B cell (primary cell): ENCODE measurements around the gene CD33. TPM values are rescaled to one million over a fixed set of nuclear protein-coding genes. Genes with fewer than 3 reads are reported as not detected.
"Not testable (repeated sequence)": the region's sequence is repeated elsewhere in the genome, so short reads cannot be mapped to it uniquely, and the experiment has no call there.

Experiments used
- ATAC-seq: fragments of 200-7000 bp; cut with Tn5 transposase; one replicate; pipeline ENCODE4 v1.10.0; 2021; ENCODE audit warnings: low read depth, mild to moderate bottlenecking, moderate number of reproducible peaks, moderate library complexity
- CTCF ChIA-PET: fragments of 350-600 bp; sonication (Branson Sonifier 250); formaldehyde crosslinking; loops from one replicate; lab custom pipeline; 2021; ENCODE audit warnings: antibody characterized with exemption, inconsistent platforms; lab: Charles Lee
- POLR2A ChIA-PET: fragments of 350-600 bp; sonication (Branson Sonifier 250); formaldehyde crosslinking; loops from one replicate; lab custom pipeline; 2021; ENCODE audit warnings: antibody characterized with exemption; lab: Charles Lee
- DNase-seq: peaks from one replicate; pipeline ENCODE4 v3.0.0; 2013
- H2AFZ ChIP-seq: 2 replicates; pipeline ENCODE4 v1.6.1; 2012; ENCODE audit warnings: mild to moderate bottlenecking, low read depth, low read length; ENCODE audit not compliant: insufficient read depth, poor library complexity, severe bottlenecking
- H3K27ac ChIP-seq, 2 donors: 1 replicate in 1 of 2; 2 replicates in 1 of 2; pipeline ENCODE4 v1.5.1; 2012 to 2013; ENCODE audit warnings: low read length in 2 of 2, mild to moderate bottlenecking in 2 of 2, moderate library complexity in 1 of 2
- H3K27me3 ChIP-seq, 4 experiments: fragments of 200-600 bp in 1 of 4; sonication (generic) in 1 of 4; replicated peaks in 1 of 4; 1 replicate in 2 of 4; 2 replicates in 2 of 4; pipeline versions ENCODE4 v1.6.1 to v1.7.0; 2013 to 2016; ENCODE audit warnings: low read length in 3 of 4, mild to moderate bottlenecking in 2 of 4, mixed read lengths in 1 of 4, moderate library complexity in 1 of 4; ENCODE audit not compliant: insufficient read depth in 4 of 4, control insufficient read depth in 3 of 4; ENCODE audit errors: control extremely low read depth in 1 of 4
- H3K36me3 ChIP-seq, 2 experiments: replicated peaks in 1 of 2; 1 replicate in 1 of 2; 2 replicates in 1 of 2; pipeline versions ENCODE4 v1.6.1 to v1.7.1; 2013; ENCODE audit warnings: low read length in 1 of 2; ENCODE audit not compliant: insufficient read depth in 2 of 2, control insufficient read depth in 1 of 2; ENCODE audit errors: control extremely low read depth in 1 of 2, extremely low read depth in 1 of 2
- H3K4me1 ChIP-seq, 2 donors: fragments of 200-600 bp in 1 of 2; sonication (generic) in 1 of 2; 1 replicate in 1 of 2; 2 replicates in 1 of 2; pipeline versions ENCODE4 v1.5.1 to v1.6.1; 2013 to 2017; ENCODE audit warnings: low read length in 2 of 2; ENCODE audit not compliant: control insufficient read depth in 2 of 2, insufficient read depth in 2 of 2
- H3K4me2 ChIP-seq: replicated peaks from 2 replicates; pipeline ENCODE3; 2012; ENCODE audit warnings: mild to moderate bottlenecking, low read depth, low read length; ENCODE audit not compliant: poor library complexity, severe bottlenecking
- H3K4me3 ChIP-seq, 5 experiments: fragments of 200-600 bp in 1 of 5; sonication (generic) in 1 of 5; 1 replicate in 3 of 5; 2 replicates in 2 of 5; pipeline versions ENCODE4 v1.5.1 to v1.7.0; 2011 to 2016; ENCODE audit warnings: low read length in 4 of 5, mild to moderate bottlenecking in 4 of 5, low read depth in 2 of 5, control low read depth in 1 of 5, moderate library complexity in 1 of 5; ENCODE audit not compliant: insufficient read depth in 1 of 5; ENCODE audit errors: control extremely low read depth in 1 of 5, extremely low read depth in 1 of 5
- H3K79me2 ChIP-seq: fragments of 200-600 bp; sonication (generic); one replicate; pipeline ENCODE4 v1.6.0; 2016; ENCODE audit warnings: low read length; ENCODE audit not compliant: control insufficient read depth, insufficient read depth
- H3K9ac ChIP-seq: fragments of 200-600 bp; sonication (generic); 2 replicates; pipeline ENCODE4 v1.6.1; 2017; ENCODE audit warnings: mild to moderate bottlenecking, low read length, moderate library complexity
- H3K9me3 ChIP-seq, 3 donors: one replicate each; pipeline versions ENCODE4 v1.6.1 to v1.7.1; 2013; ENCODE audit warnings: low read length in 2 of 3; ENCODE audit not compliant: control insufficient read depth in 2 of 3, insufficient read depth in 1 of 3; ENCODE audit errors: control extremely low read depth in 1 of 3
- H4K20me1 ChIP-seq: 2 replicates; pipeline ENCODE4 v1.6.0; 2012; ENCODE audit warnings: mild to moderate bottlenecking, low read length; ENCODE audit not compliant: insufficient read depth, control insufficient read depth, poor library complexity, severe bottlenecking
- H3K27ac Mint-ChIP-seq: one replicate; pipeline ENCODE4 v1.8.0; 2021; ENCODE audit warnings: mixed read lengths
- H3K27me3 Mint-ChIP-seq: one replicate; pipeline ENCODE4 v1.8.0; 2021; ENCODE audit warnings: mixed read lengths
- H3K4me1 Mint-ChIP-seq: one replicate; pipeline ENCODE4 v1.8.0; 2021; ENCODE audit warnings: mixed read lengths
- H3K4me3 Mint-ChIP-seq: one replicate; pipeline ENCODE4 v1.8.0; 2021; ENCODE audit warnings: mixed read lengths
- H3K9me3 Mint-ChIP-seq: one replicate; pipeline ENCODE4 v1.8.0; 2022; ENCODE audit warnings: mixed read lengths; ENCODE audit not compliant: insufficient read depth
- EZH2 ChIP-seq: IDR thresholded peaks from 2 replicates; pipeline ENCODE4 v1.6.1; 2012; ENCODE audit warnings: borderline replicate concordance, low read depth, mild to moderate bottlenecking, moderate library complexity, low read length; ENCODE audit not compliant: insufficient read depth, poor library complexity, severe bottlenecking
- WGBS: methylation state at CpG from one replicate; pipeline ENCODE4 v1.1.5; 2013; ENCODE audit warnings: missing lambda C conversion rate; ENCODE audit not compliant: insufficient coverage; 5-methylcytosine and 5-hydroxymethylcytosine counted together
- intact Hi-C: fragments of 100-400 bp; cut with micrococcal nuclease; formaldehyde crosslinking; loops from one replicate; pipeline ENCODE4 v1.10.0; 2022
- polyA plus RNA-seq: library from polyadenylated mRNA; depleted of rRNA; stranded (reverse); fragments of >200 nt; gene quantifications from 2 replicates; pipeline ENCODE4 v1.2.3, GENCODE V29; 2012
- total RNA-seq, 2 donors: library from RNA; stranded (reverse); fragments of 120-200 nt in 1 of 2; gene quantifications; 1 replicate in 1 of 2; 2 replicates in 1 of 2; pipeline versions ENCODE4 v1.2.3 to v1.2.4, GENCODE V29; 2013 to 2022
- TF ChIP-seq, protein P1 (sequence below): fragments of 200-600 bp; IDR thresholded peaks from one replicate; pipeline ENCODE4 v1.8.0; 2022; ENCODE audit warnings: antibody characterized with exemption, mild to moderate bottlenecking

The CD33 gene
- total and polyA plus RNA-seq, 2 donors (not counting 1 experiment from before 2014, with no cell fraction given): 1.3 TPM; not detected in 1

DNA sequence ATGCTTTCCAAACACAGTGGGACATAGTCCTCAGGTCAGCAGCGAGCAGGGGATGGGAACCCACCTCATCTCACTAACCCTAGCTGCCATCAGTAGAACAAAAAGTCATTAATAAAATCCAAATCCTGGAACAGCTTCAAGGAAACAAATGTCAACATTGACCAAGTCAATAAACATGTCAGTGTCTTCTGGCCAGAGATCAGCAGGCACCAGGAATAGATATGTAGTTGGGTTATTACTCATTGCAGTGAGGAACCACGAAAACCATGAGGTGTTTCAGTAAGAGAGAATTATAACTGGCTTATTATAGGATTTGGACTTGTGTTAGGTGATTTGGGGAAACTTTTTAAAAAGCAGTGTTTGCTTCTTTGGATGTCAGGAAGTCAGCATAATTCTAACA, 17.1 kb upstream of the CD33 start:
- no peak overlapping the region for H3K9ac ChIP-seq
- intact Hi-C loops: no loop called here
- TF ChIP-seq, protein P1, sequence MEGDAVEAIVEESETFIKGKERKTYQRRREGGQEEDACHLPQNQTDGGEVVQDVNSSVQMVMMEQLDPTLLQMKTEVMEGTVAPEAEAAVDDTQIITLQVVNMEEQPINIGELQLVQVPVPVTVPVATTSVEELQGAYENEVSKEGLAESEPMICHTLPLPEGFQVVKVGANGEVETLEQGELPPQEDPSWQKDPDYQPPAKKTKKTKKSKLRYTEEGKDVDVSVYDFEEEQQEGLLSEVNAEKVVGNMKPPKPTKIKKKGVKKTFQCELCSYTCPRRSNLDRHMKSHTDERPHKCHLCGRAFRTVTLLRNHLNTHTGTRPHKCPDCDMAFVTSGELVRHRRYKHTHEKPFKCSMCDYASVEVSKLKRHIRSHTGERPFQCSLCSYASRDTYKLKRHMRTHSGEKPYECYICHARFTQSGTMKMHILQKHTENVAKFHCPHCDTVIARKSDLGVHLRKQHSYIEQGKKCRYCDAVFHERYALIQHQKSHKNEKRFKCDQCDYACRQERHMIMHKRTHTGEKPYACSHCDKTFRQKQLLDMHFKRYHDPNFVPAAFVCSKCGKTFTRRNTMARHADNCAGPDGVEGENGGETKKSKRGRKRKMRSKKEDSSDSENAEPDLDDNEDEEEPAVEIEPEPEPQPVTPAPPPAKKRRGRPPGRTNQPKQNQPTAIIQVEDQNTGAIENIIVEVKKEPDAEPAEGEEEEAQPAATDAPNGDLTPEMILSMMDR: no peak
- no peak for TF ChIP-seq EZH2
- no peaks in the 10 kb centered on the region for H3K79me2 ChIP-seq
- no peak overlapping the region for H3K4me3 ChIP-seq
- H3K27ac Mint-ChIP-seq: no peak overlapping the region
- ChIA-PET CTCF (no interaction called here), POLR2A (no interaction called here)
- ATAC-seq: no peak
- H3K9me3 Mint-ChIP-seq: no peaks in the 10 kb centered on the region
- DNase-seq: no peak
- no peak overlapping the region for H3K4me2 ChIP-seq
- peaks cover 34% of the 10 kb centered on the region for H3K27me3 Mint-ChIP-seq
- no peak overlapping the region for H3K4me3 Mint-ChIP-seq
- H3K36me3 ChIP-seq: no peaks in the 10 kb centered on the region
- no peaks in the 10 kb centered on the region for H4K20me1 ChIP-seq
- peaks cover 0 to 7% (median 0%) of the 10 kb centered on the region in 4 experiments for H3K27me3 ChIP-seq
- 71% methylated on average over 1 of the region's 2 CpGs for WGBS
- no peak overlapping the region for H3K27ac ChIP-seq
- no peaks in the 10 kb centered on the region for H3K9me3 ChIP-seq
- H3K4me1 Mint-ChIP-seq: no peaks in the 10 kb centered on the region
- H2AFZ ChIP-seq: no peak overlapping the region
- H3K4me1 ChIP-seq: no peaks in the 10 kb centered on the region

DNA sequence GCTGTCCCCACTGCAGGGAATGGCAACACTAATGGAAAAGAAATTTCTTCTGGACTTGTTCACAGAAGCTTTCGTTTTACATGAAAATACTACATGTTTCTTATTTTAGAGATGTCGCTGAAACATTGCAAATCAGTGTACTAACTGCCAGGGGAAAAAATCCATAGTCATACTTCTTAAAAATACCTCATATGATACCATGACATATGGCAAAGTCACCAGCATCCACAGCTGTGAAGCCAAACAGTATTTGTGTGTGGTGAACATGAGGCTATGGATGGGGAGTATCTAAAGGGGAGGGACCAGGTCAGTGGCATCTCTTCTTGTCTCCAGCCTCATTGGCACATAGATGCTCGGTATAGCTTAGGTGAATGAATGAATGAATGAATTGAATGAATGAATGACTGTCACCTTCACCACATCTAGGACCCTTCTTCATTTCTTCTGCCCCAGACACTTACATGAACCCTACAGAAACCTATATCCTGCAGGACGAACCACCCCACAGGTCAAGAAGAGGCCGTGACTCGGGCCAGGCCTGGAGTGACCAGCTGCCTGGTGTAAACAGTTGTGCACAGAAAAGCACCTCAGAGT, 14.6 kb upstream of the CD33 start:
- no peaks in the 10 kb centered on the region for H3K79me2 ChIP-seq
- POLR2A ChIA-PET: no interaction called here
- intact Hi-C loops: no loop called here
- H3K4me2 ChIP-seq: no peak overlapping the region
- H4K20me1 ChIP-seq: no peaks in the 10 kb centered on the region
- H3K9me3 ChIP-seq: no peaks in the 10 kb centered on the region
- H2AFZ ChIP-seq: no peak overlapping the region
- H3K4me1 ChIP-seq: no peaks in the 10 kb centered on the region
- H3K27me3 ChIP-seq: peaks cover 0 to 7% (median 0%) of the 10 kb centered on the region in 4 experiments
- Mint-ChIP-seq H3K27me3 (peaks cover 24% of the 10 kb centered on the region), H3K4me3 (no peak overlapping the region), H3K27ac (no peak overlapping the region), H3K4me1 (no peaks in the 10 kb centered on the region), H3K9me3 (no peaks in the 10 kb centered on the region)
- no peaks in the 10 kb centered on the region for H3K36me3 ChIP-seq
- CTCF ChIA-PET: no interaction called here
- WGBS: 94% methylated on average over 3 of the region's 6 CpGs
- ATAC-seq (no peak), DNase-seq (no peak)
- no peak overlapping the region for H3K27ac ChIP-seq
- no peak overlapping the region for H3K4me3 ChIP-seq
- no peak overlapping the region for H3K9ac ChIP-seq
- TF ChIP-seq, protein P1: no peak
- no peak for TF ChIP-seq EZH2

DNA sequence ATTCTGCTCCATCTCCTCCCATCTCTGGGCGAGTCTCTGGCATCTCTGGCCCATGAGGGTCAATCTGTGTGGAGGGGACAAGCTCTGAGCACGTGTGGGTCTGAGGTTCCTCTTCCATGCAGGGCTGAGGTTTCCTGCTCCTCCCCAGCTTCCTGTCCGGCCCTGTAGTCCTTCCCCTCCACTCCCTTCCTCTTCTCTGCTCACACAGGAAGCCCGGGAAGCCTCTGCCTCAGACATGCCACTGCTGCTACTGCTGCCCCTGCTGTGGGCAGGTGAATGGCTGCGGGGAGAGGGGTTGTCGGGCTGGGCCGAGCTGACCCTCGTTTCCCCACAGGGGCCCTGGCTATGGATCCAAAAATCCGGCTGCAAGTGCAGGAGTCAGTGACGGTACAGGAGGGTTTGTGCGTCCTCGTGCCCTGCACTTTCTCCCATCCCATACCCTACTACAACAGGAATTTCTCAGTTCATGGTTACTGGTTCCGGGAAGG, 14.0 kb upstream of the CD33 start:
- CTCF ChIA-PET, H3K36me3 ChIP-seq, H3K9ac ChIP-seq, H2AFZ ChIP-seq, H3K27me3 ChIP-seq, H3K4me1 ChIP-seq, H3K79me2 ChIP-seq, H3K4me3 Mint-ChIP-seq, DNase-seq, H3K9me3 Mint-ChIP-seq, H3K4me2 ChIP-seq, H3K4me1 Mint-ChIP-seq, H4K20me1 ChIP-seq, H3K27ac Mint-ChIP-seq, ATAC-seq, POLR2A ChIA-PET, H3K27ac ChIP-seq, H3K9me3 ChIP-seq, intact Hi-C loops, H3K4me3 ChIP-seq: not testable (repeated sequence)
- 35% methylated on average over 10 of the region's 13 CpGs for WGBS
- H3K27me3 Mint-ChIP-seq: peaks cover 22% of the 10 kb centered on the region
